Measurements from ENCODE around the gene KCNT2.

- no peak for TF ChIP-seq CTCF (IDR thresholded peaks at IDR 0.05; ENCODE audit: poor library complexity, severe bottlenecking)
- TF ChIP-seq TAF1 (IDR thresholded peaks at IDR 0.05; ENCODE audit: low read depth) = no peak
- no peak for TF ChIP-seq POLR2AphosphoS5 (IDR thresholded peaks at IDR 0.05)
- TF ChIP-seq REST (IDR thresholded peaks at IDR 0.05; ENCODE audit: borderline replicate concordance) = no peak
- no peak for TF ChIP-seq RAD21 (conservative IDR thresholded peaks at IDR 0.05)
- no peak for TF ChIP-seq EZH2 (IDR thresholded peaks at IDR 0.05; ENCODE audit: borderline replicate concordance, insufficient read depth, low read length, poor library complexity, severe bottlenecking)
These were observed 231.5 kb downstream of the KCNT2 start for GRCh38 chr1:196376630-196377328.

Measured in neural cell (in vitro differentiated cells).